ENCODE data around the gene CXXC1.

DNA sequence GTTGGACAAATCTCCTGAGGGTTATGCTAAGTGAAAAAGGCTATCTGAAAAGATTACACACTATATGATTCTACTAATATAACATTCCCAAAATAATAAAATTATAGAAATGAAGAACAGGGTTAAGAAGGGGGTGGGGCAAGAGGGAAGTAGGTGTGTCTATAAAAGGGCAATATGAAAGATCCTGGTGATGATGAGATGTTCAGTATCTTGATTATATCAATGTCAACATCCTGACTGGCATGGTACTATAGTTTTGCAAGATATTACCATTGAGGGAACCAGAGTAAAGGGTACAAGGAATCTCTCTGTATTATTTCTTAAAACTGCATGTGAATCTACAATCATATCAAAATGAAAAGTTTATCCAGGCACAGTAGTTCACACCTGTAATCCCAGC, 37.9 kb downstream of the CXXC1 start:
- TF ChIP-seq, protein P1, sequence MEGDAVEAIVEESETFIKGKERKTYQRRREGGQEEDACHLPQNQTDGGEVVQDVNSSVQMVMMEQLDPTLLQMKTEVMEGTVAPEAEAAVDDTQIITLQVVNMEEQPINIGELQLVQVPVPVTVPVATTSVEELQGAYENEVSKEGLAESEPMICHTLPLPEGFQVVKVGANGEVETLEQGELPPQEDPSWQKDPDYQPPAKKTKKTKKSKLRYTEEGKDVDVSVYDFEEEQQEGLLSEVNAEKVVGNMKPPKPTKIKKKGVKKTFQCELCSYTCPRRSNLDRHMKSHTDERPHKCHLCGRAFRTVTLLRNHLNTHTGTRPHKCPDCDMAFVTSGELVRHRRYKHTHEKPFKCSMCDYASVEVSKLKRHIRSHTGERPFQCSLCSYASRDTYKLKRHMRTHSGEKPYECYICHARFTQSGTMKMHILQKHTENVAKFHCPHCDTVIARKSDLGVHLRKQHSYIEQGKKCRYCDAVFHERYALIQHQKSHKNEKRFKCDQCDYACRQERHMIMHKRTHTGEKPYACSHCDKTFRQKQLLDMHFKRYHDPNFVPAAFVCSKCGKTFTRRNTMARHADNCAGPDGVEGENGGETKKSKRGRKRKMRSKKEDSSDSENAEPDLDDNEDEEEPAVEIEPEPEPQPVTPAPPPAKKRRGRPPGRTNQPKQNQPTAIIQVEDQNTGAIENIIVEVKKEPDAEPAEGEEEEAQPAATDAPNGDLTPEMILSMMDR (IDR thresholded peaks at IDR 0.05) = no peak
- TF ChIP-seq POLR2A (IDR thresholded peaks at IDR 0.05) = no peak
